Testis (tissue), 3 donors: ENCODE data around the gene ZNF423. TPM values are rescaled to one million over a fixed set of nuclear protein-coding genes. Genes with fewer than 3 reads are reported as not detected.

ENCODE experiments used
- DNase-seq: peaks from one replicate; pipeline ENCODE4 v3.0.0-alpha.2; 2019
- H3K27ac ChIP-seq, 2 donors: fragments of 200-600 bp; sonication (generic); one replicate each; pipeline ENCODE4 v1.5.1; 2019
- H3K27me3 ChIP-seq: fragments of 200-600 bp; sonication (generic); one replicate; pipeline ENCODE4 v1.5.1; 2019
- H3K36me3 ChIP-seq: fragments of 200-600 bp; sonication (generic); one replicate; pipeline ENCODE4 v1.5.1; 2017; ENCODE audit warnings: low read depth; ENCODE audit errors: missing control alignments
- H3K4me1 ChIP-seq: fragments of 200-600 bp; sonication (generic); one replicate; pipeline ENCODE4 v1.5.1; 2019
- H3K4me3 ChIP-seq, 2 donors: fragments of 200-600 bp; sonication (generic); one replicate each; pipeline ENCODE4 v1.5.1; 2017 to 2019
- H3K9me3 ChIP-seq: fragments of 200-600 bp; sonication (generic); one replicate; pipeline ENCODE4 v1.5.1; 2017
- POLR2A ChIP-seq: fragments of 450-650 bp; IDR thresholded peaks from one replicate; pipeline ENCODE4 v1.6.1; 2017; ENCODE audit warnings: antibody characterized with exemption, mild to moderate bottlenecking, moderate library complexity
- WGBS, 2 donors: methylation state at CpG; one replicate each; pipeline ENCODE4 v1.1.5; 2018; 5-methylcytosine and 5-hydroxymethylcytosine counted together
- intact Hi-C: fragments of 100-400 bp; cut with DNase I; formaldehyde crosslinking; loops from one replicate; pipeline ENCODE4 v1.15.1; 2023; ENCODE audit warnings: low total_unique reads
- polyA plus RNA-seq: library from polyadenylated mRNA; stranded (reverse); fragments of 350-450 nt; fragmentation: Illumina TruSeq; extraction: RNeasy Lipid Tissue Mini Kit (QIAGEN cat#74804); gene quantifications from one replicate; pipeline ENCODE4 v1.2.3, GENCODE V29; 2014; ENCODE audit warnings: low read depth, low replicate concordance; ENCODE audit not compliant: insufficient read depth
- total RNA-seq, 2 donors: library from RNA; depleted of rRNA; stranded (reverse); fragments of >200 nt; gene quantifications; one replicate each; pipeline ENCODE4 v1.2.3, GENCODE V29; 2016
- TF ChIP-seq, protein P1 (sequence below), 3 experiments: fragments of 450-650 bp in 2 of 3; fragments of 200-600 bp in 1 of 3; sonication (generic) in 1 of 3; IDR thresholded peaks; one replicate each; pipeline ENCODE4 v1.5.1; 2016 to 2019; ENCODE audit warnings: antibody characterized with exemption in 3 of 3, mild to moderate bottlenecking in 2 of 3, moderate library complexity in 1 of 3

ZNF423 gene
- total and polyA plus RNA-seq, 3 donors from 2014 or later = 8.9 to 19.0 (median 12.1) TPM

DNA sequence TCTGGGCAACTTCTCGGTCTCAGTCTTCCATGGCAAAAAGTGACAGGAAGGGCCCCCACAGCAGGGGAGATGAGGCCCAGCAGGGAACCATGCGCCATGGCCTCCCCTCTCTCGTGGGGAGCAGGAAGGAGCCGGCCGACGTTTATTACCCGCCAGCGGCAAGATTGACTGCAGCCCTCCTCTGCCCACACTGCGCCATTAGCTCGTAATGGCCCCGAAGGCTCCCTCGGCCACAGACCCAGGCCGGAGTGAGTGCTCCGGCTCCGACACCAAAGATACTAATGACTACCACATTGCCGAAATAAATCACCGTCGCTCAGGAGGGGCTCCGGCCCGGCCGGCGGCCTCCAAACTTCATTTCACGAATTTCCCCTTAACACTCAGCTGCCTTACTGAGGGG is 255.4 kb downstream of the ZNF423 start:
- Histone ChIP-seq H3K36me3 (no peaks in the 10 kb centered on the region), H3K4me3 (no peak overlapping the region), H3K4me1 (peaks cover 23% of the 10 kb centered on the region), H3K27me3 (no peaks in the 10 kb centered on the region), H3K27ac (no peak overlapping the region), H3K9me3 (no peaks in the 10 kb centered on the region)
- TF ChIP-seq, protein P1, sequence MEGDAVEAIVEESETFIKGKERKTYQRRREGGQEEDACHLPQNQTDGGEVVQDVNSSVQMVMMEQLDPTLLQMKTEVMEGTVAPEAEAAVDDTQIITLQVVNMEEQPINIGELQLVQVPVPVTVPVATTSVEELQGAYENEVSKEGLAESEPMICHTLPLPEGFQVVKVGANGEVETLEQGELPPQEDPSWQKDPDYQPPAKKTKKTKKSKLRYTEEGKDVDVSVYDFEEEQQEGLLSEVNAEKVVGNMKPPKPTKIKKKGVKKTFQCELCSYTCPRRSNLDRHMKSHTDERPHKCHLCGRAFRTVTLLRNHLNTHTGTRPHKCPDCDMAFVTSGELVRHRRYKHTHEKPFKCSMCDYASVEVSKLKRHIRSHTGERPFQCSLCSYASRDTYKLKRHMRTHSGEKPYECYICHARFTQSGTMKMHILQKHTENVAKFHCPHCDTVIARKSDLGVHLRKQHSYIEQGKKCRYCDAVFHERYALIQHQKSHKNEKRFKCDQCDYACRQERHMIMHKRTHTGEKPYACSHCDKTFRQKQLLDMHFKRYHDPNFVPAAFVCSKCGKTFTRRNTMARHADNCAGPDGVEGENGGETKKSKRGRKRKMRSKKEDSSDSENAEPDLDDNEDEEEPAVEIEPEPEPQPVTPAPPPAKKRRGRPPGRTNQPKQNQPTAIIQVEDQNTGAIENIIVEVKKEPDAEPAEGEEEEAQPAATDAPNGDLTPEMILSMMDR (IDR thresholded peaks at IDR 0.05) = no peak
- no peak for TF ChIP-seq POLR2A
- DNase-seq = no peak
- intact Hi-C loops = no loop called here
- 92 to 93% methylated on average over 21 of the region's 23 CpGs for WGBS, 2 donors

DNA sequence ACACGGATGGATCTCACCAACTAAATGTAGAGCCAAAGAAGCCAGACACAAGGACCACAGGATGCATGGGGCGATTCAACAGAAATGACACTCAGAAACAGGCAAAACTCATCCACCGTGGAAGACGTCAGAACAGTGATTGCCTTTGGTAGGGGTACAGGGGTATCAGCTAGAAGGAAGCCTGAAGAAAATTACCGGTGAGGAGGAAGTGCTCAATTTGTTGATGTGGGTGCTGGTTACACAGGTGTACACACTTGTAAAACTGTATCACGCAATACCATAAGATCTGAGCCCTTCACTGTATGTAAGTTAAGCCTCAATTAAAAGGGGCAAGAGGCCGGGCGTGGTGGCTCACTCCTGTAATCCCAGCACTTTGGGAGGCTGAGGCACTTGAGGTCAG is 256.2 kb downstream of the ZNF423 start:
- 84 to 94% methylated on average over 8 of the region's 8 CpGs for WGBS, 2 donors
- Histone ChIP-seq H3K9me3 (no peaks in the 10 kb centered on the region), H3K27ac (no peak overlapping the region), H3K36me3 (no peaks in the 10 kb centered on the region), H3K4me3 (no peak overlapping the region), H3K4me1 (peaks cover 30% of the 10 kb centered on the region), H3K27me3 (no peaks in the 10 kb centered on the region)
- TF ChIP-seq, protein P1 (IDR thresholded peaks at IDR 0.05) = no peak
- TF ChIP-seq POLR2A = no peak
- DNase-seq = no peak
- intact Hi-C loops = no loop called here

DNA sequence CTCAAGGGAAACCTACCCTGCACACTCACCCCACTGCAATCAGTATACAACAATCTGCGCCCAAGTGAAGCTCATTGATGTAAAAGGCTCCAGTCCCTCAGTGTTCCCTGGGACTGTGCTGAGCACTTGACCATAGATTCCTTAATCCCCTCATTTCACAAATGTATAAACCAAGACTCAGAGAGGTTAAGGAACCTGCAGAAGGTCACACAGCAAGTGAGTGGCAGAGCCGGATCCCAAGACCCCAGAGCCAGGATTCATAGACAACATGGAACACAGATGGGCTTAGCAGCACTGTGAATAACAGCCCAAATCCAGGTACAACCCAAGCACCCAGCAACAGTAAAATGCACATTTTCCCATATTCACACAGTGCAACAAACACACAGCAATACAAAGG is 256.6 kb downstream of the ZNF423 start:
- H3K27me3 ChIP-seq = no peaks in the 10 kb centered on the region
- peaks cover 31% of the 10 kb centered on the region for H3K4me1 ChIP-seq
- 89 to 90% methylated on average over 2 of the region's 2 CpGs for WGBS, 2 donors
- H3K27ac ChIP-seq = no peak overlapping the region
- intact Hi-C loops = no loop called here
- TF ChIP-seq, protein P1 (IDR thresholded peaks at IDR 0.05) = no peak
- no peak for TF ChIP-seq POLR2A
- no peaks in the 10 kb centered on the region for H3K9me3 ChIP-seq
- H3K36me3 ChIP-seq = no peaks in the 10 kb centered on the region
- no peak overlapping the region for H3K4me3 ChIP-seq
- no peak for DNase-seq

DNA sequence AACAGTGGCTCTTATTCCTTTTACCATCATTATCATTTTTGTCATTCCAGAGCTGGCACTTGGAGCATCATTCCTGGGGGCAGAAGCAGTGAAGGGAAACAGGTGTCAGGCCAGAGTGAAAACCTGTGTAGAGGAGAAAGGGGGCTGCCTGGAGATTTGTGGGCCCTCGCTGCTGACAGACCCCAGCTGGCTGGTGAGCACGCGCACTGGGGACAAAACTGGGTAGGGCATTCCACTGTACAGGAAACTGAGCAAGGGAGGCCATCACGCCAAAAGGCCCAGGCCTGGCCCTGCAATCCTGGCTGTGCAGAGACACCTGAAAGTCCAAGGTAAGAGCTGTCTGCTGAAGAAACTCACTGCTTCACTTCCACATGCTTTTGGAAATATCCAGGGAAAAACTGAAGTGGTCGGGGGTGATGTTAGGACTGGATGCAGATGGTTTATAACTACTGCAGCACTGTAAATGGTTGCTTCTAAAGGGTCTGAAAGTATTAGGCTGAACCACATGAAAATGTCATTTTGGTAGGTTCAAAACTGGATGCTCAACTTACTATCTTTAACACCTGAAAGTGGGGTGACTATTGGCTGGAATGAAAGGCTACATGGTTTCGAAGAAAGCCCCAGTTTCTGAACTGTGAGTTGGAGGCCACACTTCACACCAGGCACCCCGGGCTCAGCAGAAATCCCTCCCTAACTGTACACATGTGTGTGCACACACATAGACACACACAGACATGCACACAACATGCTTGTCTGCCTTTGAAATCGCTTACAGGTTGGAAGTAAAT is 257.3 kb downstream of the ZNF423 start:
- Histone ChIP-seq H3K27ac (no peak overlapping the region), H3K27me3 (no peaks in the 10 kb centered on the region), H3K36me3 (no peaks in the 10 kb centered on the region), H3K4me3 (no peak overlapping the region), H3K9me3 (no peaks in the 10 kb centered on the region), H3K4me1 (peaks cover 31% of the 10 kb centered on the region)
- DNase-seq = no peak
- 87 to 92% methylated on average over 8 of the region's 8 CpGs for WGBS, 2 donors
- no peak for TF ChIP-seq POLR2A
- TF ChIP-seq, protein P1 (IDR thresholded peaks at IDR 0.05) = no peak
- intact Hi-C loops = no loop called here

DNA sequence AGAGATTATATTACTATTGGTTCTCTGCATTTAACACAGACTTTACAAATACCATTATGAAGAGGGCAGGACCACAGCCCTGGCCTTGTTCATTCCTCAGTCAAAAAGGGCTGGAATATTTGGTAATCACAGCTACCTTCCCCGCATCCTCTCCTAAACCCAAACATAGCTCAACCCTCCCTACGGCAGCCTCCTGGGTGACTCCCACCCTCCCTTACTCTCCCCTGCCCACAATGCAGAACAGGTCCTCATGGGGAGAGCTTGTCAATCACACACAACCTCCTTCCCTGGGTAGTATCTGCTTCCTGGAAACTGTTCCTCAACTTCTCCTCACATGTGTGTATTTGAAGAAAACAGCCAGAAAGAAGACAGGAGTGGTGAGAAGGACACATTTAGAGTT is 258.1 kb downstream of the ZNF423 start:
- TF ChIP-seq, protein P1 (IDR thresholded peaks at IDR 0.05) = no peak
- no peak for TF ChIP-seq POLR2A
- intact Hi-C loops = no loop called here
- no peak for DNase-seq
- H3K36me3 ChIP-seq = no peaks in the 10 kb centered on the region
- WGBS, 2 donors = 76 to 80% methylated on average over 2 of the region's 2 CpGs
- H3K4me3 ChIP-seq = no peak overlapping the region
- no peaks in the 10 kb centered on the region for H3K9me3 ChIP-seq
- H3K27me3 ChIP-seq = no peaks in the 10 kb centered on the region
- H3K4me1 ChIP-seq = peaks cover 31% of the 10 kb centered on the region
- H3K27ac ChIP-seq = no peak overlapping the region
